ENCODE results near the gene SLC13A2.

SLC13A2 gene

DNA sequence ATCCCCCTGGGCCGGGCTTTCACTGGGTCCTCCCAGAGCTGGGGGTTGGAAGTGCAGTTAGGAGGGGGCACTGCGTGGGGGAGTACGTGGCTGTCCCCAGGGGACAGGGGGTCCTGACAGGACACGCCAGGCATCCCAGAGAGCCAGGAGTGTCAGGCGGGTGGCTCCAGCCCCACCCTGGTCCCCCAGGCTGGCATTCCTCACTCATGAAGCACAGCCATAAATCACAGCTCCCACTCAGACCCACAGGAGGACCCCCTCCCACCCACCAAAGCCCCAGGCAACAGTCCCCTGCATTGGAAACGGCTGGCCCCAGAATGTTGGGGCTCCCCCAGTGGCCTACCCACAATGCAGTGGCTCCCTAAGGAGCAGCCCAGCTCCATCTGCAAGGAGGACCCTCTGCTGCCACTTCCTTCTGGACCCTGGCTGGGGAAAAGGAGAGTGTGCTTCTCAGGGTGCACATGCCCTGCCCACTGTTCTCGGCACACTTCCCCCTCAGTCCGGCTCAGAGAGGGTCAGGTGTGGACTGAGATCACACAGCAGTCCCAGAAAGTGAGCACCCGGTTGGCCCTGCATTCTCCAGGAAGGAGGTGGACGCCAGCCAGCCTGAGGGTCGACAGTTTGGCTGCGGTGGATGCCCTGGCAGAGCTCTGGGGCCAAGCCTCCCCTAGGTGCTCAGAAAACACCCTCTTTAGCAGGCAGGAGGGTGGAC, 25.4 kb downstream of the SLC13A2 start:
- CTCF ChIA-PET, result no interaction called here
- no peak for TF ChIP-seq SUZ12 (IDR thresholded peaks at IDR 0.05)
- POLR2A ChIA-PET, result interaction anchor here (1.6 kb wide), 1 partner anchor 54 kb away, joined by 4 read pairs; the partner anchor contains the start of gene UNC119
- no peak for DNase-seq (ENCODE audit: extremely low spot score)

DNA sequence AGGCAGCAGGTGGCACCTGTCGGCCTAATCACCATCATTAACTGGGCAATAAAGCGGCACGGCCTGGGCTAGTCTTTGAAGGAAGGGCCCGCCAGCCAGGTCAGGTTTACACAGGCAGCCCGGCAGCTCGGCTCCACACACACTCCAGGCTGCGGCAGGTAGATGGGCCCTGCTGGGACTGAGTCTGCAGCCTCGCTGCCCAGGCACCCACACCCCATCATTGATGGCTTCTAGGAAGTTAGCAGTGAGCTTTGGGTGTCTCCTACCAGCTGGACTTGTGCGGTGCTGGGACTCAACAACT, 25.9 kb downstream of the SLC13A2 start:
- no peak for DNase-seq (ENCODE audit: extremely low spot score)
- CTCF ChIA-PET, result interaction anchor here (1.3 kb wide), 1 partner anchor 42 kb away, joined by 4 read pairs; no protein-coding TSS in a partner anchor
- POLR2A ChIA-PET, result interaction anchor here (1.6 kb wide), 1 partner anchor 54 kb away, joined by 4 read pairs; the partner anchor contains the start of gene UNC119
- TF ChIP-seq ARNT (IDR thresholded peaks at IDR 0.05) (no peak), L3MBTL2 (conservative IDR thresholded peaks at IDR 0.05) (no peak), HDGF (IDR thresholded peaks at IDR 0.05; ENCODE audit: borderline replicate concordance) (no peak), FOXA1 (IDR thresholded peaks at IDR 0.05) (no peak), ZNF384 (IDR thresholded peaks at IDR 0.05) (no peak), SP1 (IDR thresholded peaks at IDR 0.05) (no peak)
- TF ChIP-seq, protein P1, sequence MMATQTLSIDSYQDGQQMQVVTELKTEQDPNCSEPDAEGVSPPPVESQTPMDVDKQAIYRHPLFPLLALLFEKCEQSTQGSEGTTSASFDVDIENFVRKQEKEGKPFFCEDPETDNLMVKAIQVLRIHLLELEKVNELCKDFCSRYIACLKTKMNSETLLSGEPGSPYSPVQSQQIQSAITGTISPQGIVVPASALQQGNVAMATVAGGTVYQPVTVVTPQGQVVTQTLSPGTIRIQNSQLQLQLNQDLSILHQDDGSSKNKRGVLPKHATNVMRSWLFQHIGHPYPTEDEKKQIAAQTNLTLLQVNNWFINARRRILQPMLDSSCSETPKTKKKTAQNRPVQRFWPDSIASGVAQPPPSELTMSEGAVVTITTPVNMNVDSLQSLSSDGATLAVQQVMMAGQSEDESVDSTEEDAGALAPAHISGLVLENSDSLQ (IDR thresholded peaks at IDR 0.05), result no peak

DNA sequence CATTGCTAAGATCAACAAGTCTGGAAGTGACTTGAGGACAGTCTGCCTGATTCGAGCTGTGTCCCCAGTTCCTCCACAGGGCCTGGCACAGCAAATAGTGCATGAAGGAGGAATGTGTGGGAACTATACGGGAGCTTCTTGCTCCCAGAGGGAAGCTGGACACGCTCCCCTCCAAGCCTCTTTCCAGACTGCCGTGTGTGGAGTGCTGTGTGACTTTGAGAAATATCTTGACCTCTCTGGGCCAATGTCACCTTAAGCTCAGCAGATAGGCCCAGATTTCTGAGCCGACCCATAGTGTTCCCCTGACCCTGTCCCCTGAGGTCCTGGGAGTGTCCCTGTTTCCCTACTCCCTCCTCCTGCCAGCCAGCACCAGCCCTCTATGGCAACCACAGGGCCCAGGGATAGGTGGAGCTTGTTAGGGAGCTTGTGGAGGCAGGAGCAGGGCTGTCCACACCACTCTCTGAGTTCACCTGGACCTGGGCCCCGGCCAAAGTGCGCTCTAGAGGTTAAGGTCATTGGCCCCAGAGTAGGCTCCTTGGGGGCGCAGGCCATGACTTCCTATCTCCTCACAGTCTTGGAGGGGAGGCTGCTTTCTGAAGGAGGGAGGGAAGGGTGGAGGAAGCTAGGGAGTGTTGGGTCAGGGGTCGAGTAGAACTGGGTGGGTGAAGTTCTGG, 26.4 kb downstream of the SLC13A2 start:
- CTCF ChIA-PET, result interaction anchor here (0.6 to 1.3 kb wide), 2 partner anchors 41 to 697 kb away, joined by 4 to 8 read pairs; no protein-coding TSS in a partner anchor
- no peak for TF ChIP-seq SUZ12 (IDR thresholded peaks at IDR 0.05)
- no peak for TF ChIP-seq FOXK2 (IDR thresholded peaks at IDR 0.05)
- TF ChIP-seq ZNF384 (IDR thresholded peaks at IDR 0.05), result no peak
- TF ChIP-seq FOXA1 (IDR thresholded peaks at IDR 0.05), result no peak
- TF ChIP-seq, protein P1 (IDR thresholded peaks at IDR 0.05), result no peak
- no peak for DNase-seq (ENCODE audit: extremely low spot score)
- POLR2A ChIA-PET, result interaction anchor here (1.1 kb wide), 1 partner anchor 38 kb away, joined by 3 read pairs; no protein-coding TSS in a partner anchor

DNA sequence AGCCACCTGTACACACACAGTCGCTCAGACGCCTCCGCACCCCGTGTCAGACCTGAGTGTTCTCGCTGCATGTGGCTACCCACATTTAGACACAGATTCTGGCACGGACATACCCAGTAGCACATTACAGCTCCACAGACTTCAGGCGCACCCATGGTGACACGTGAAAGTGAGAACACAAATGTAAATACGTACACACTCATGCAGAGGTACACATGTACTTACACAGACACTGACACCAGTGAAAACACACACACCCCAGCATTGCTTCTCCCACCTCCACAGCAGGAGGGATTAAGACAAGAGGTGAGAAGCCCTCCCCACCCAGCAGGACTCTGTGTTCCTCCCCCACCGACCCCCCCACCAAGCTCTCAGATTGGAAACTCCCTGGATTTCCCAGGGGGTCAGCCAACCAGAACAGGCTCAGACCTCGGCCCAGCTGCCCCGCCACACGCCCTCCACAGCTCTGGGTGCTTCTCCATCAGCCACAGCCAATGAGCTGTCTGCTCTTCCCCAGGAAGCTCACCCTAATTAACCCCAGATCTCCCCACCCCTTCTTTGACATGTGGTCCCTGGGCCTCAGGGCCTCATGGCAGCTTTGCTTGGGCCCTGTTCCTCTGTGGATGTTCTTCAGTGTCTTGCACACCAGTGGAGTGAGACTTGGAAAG, 27.4 kb downstream of the SLC13A2 start:
- TF ChIP-seq NFRKB (IDR thresholded peaks at IDR 0.05), result no peak
- no peak for TF ChIP-seq FOXK2 (IDR thresholded peaks at IDR 0.05)
- no peak for TF ChIP-seq FOXM1 (IDR thresholded peaks at IDR 0.05; ENCODE audit: borderline replicate concordance)
- no peak for TF ChIP-seq FOXA1 (IDR thresholded peaks at IDR 0.05)
- no peak for TF ChIP-seq HDGF (IDR thresholded peaks at IDR 0.05; ENCODE audit: borderline replicate concordance)
- no peak for TF ChIP-seq TARDBP (IDR thresholded peaks at IDR 0.05)
- TF ChIP-seq SP1 (IDR thresholded peaks at IDR 0.05), result no peak
- TF ChIP-seq ARNT (IDR thresholded peaks at IDR 0.05), result no peak
- no peak for TF ChIP-seq CTBP1 (IDR thresholded peaks at IDR 0.05; ENCODE audit: borderline replicate concordance)
- TF ChIP-seq SUZ12 (IDR thresholded peaks at IDR 0.05), result no peak
- TF ChIP-seq, protein P1 (IDR thresholded peaks at IDR 0.05), result no peak
- no peak for TF ChIP-seq L3MBTL2 (conservative IDR thresholded peaks at IDR 0.05)
- TF ChIP-seq ELF4 (IDR thresholded peaks at IDR 0.05), result no peak
- no peak for TF ChIP-seq LEF1 (IDR thresholded peaks at IDR 0.05; ENCODE audit: borderline replicate concordance)
- TF ChIP-seq BHLHE40 (IDR thresholded peaks at IDR 0.05; ENCODE audit: borderline replicate concordance), result no peak
- no peak for TF ChIP-seq ZNF384 (IDR thresholded peaks at IDR 0.05)
- no peak for DNase-seq (ENCODE audit: extremely low spot score)
- POLR2A ChIA-PET, result interaction anchor here (0.6 to 1.1 kb wide), 2 partner anchors 37 to 102 kb away, joined by 3 read pairs; no protein-coding TSS in a partner anchor
- CTCF ChIA-PET, result interaction anchor here (0.6 to 1.3 kb wide), 2 partner anchors 34 to 40 kb away, joined by 3 to 4 read pairs; no protein-coding TSS in a partner anchor

DNA sequence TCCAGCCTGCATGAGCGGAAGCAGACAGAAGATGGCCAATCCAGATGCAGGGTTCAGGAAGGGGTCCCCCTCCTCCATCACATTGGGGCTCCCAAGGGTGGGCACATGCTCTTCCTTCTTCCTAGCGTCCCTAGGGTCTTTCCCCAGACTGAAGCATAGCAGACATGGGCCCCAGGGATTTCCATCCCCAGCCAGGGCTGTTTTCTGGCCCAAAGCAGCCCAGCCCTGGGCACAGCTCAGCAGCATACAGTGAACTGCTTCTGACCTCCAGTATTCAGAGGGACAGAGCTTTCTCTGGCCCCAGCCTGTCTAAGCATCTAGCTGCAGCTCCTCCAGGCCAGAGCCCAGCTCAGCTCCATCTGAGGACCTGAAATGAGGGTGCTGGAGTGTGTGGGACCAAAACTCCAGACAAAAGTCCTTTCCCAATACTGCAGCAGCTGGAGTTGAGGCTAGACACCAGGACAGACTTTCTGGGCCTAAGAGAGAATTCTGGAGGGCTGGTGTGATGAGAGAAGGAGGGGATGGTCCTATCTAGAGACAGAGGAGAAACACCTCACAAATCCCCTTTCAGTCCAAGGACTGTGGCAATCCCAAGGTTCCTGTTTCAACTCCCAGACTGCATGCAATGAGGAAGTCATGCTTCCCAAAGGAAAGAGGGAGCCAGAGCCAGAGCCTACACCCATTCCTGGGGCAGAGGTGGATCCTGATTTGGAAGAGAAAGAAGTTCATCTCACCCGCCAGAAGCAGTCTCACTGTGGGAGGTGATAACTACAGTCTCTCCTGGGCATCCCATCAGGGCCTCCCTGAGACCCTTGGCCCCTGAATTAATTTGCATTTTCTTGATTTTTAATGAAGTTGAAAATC, 28.2 kb downstream of the SLC13A2 start:
- TF ChIP-seq ZNF384 (IDR thresholded peaks at IDR 0.05) (no peak), ARNT (IDR thresholded peaks at IDR 0.05) (no peak), TARDBP (IDR thresholded peaks at IDR 0.05) (no peak), SUZ12 (IDR thresholded peaks at IDR 0.05) (no peak), L3MBTL2 (conservative IDR thresholded peaks at IDR 0.05) (no peak), FOXM1 (IDR thresholded peaks at IDR 0.05; ENCODE audit: borderline replicate concordance) (no peak)
- no peak for DNase-seq (ENCODE audit: extremely low spot score)
- POLR2A ChIA-PET, result interaction anchor here (0.6 to 1.6 kb wide), 2 partner anchors 16 to 103 kb away, joined by 3 to 7 read pairs; no protein-coding TSS in a partner anchor
- CTCF ChIA-PET, result interaction anchor here (0.6 kb wide), 2 partner anchors 34 to 249 kb away, joined by 3 to 9 read pairs; no protein-coding TSS in a partner anchor
